ENCODE measurements around the gene SV2C. TPM values are rescaled to one million over a fixed set of nuclear protein-coding genes. Genes with fewer than 3 reads are reported as not detected.
A peak's percentile ranks its signal among the peaks of the same experiment; 100 is the strongest.

Gene SV2C
- total and polyA plus RNA-seq, 2 of the 13 experiments (the other 11 are each of a cell fraction or from before 2014, with no cell fraction given) = not detected

DNA sequence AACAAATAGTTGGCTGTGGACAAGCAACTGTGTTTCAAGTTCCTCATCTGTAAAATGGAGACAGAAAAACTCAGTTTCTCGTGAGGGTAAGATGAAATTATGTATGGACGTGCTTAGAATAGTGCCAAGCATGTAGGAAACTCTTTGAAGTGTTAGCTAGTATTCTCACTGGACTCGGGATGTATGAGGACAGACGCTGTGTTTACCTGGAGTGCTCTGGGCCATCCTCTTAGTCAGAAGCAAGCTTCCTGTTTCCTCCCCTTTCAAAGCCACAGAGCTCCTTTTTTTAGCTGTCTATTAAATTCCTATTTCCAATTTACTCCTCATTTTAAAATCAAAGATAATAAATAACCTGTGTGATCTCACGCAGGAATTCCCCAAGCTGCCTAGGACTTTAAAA is 296.1 kb downstream of the SV2C start (continued):
- TF ChIP-seq, protein P1, sequence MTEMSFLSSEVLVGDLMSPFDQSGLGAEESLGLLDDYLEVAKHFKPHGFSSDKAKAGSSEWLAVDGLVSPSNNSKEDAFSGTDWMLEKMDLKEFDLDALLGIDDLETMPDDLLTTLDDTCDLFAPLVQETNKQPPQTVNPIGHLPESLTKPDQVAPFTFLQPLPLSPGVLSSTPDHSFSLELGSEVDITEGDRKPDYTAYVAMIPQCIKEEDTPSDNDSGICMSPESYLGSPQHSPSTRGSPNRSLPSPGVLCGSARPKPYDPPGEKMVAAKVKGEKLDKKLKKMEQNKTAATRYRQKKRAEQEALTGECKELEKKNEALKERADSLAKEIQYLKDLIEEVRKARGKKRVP (CRISPR knock-in tag; IDR thresholded peaks at IDR 0.05) = no peak
- TF ChIP-seq, protein P2, sequence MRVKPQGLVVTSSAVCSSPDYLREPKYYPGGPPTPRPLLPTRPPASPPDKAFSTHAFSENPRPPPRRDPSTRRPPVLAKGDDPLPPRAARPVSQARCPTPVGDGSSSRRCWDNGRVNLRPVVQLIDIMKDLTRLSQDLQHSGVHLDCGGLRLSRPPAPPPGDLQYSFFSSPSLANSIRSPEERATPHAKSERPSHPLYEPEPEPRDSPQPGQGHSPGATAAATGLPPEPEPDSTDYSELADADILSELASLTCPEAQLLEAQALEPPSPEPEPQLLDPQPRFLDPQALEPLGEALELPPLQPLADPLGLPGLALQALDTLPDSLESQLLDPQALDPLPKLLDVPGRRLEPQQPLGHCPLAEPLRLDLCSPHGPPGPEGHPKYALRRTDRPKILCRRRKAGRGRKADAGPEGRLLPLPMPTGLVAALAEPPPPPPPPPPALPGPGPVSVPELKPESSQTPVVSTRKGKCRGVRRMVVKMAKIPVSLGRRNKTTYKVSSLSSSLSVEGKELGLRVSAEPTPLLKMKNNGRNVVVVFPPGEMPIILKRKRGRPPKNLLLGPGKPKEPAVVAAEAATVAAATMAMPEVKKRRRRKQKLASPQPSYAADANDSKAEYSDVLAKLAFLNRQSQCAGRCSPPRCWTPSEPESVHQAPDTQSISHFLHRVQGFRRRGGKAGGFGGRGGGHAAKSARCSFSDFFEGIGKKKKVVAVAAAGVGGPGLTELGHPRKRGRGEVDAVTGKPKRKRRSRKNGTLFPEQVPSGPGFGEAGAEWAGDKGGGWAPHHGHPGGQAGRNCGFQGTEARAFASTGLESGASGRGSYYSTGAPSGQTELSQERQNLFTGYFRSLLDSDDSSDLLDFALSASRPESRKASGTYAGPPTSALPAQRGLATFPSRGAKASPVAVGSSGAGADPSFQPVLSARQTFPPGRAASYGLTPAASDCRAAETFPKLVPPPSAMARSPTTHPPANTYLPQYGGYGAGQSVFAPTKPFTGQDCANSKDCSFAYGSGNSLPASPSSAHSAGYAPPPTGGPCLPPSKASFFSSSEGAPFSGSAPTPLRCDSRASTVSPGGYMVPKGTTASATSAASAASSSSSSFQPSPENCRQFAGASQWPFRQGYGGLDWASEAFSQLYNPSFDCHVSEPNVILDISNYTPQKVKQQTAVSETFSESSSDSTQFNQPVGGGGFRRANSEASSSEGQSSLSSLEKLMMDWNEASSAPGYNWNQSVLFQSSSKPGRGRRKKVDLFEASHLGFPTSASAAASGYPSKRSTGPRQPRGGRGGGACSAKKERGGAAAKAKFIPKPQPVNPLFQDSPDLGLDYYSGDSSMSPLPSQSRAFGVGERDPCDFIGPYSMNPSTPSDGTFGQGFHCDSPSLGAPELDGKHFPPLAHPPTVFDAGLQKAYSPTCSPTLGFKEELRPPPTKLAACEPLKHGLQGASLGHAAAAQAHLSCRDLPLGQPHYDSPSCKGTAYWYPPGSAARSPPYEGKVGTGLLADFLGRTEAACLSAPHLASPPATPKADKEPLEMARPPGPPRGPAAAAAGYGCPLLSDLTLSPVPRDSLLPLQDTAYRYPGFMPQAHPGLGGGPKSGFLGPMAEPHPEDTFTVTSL (CRISPR knock-in tag; IDR thresholded peaks at IDR 0.05; ENCODE audit: borderline replicate concordance) = no peak
- no peak for TF ChIP-seq NRL (CRISPR knock-in tag; IDR thresholded peaks at IDR 0.05; ENCODE audit: borderline replicate concordance)
- TF ChIP-seq SIX4 (CRISPR knock-in tag; IDR thresholded peaks at IDR 0.05) = no peak
- TF ChIP-seq JUN (CRISPR knock-in tag; IDR thresholded peaks at IDR 0.05) = no peak
- TF ChIP-seq ARNTL (CRISPR knock-in tag; IDR thresholded peaks at IDR 0.05) = no peak
- TF ChIP-seq RFX3 (CRISPR knock-in tag; IDR thresholded peaks at IDR 0.05) = no peak
- TF ChIP-seq ZNF292 (CRISPR knock-in tag; IDR thresholded peaks at IDR 0.05; ENCODE audit: borderline replicate concordance, low read depth) = no peak
- TF ChIP-seq NR2C2 (CRISPR knock-in tag; IDR thresholded peaks at IDR 0.05; ENCODE audit: borderline replicate concordance) = no peak
- no peak for TF ChIP-seq RAD51 (IDR thresholded peaks at IDR 0.05; ENCODE audit: borderline replicate concordance)
- TF ChIP-seq ZMYM2 (CRISPR knock-in tag; IDR thresholded peaks at IDR 0.05) = no peak
- TF ChIP-seq ZNF260 (CRISPR knock-in tag; IDR thresholded peaks at IDR 0.05; ENCODE audit: borderline replicate concordance, low read depth) = no peak
- no peak for TF ChIP-seq MAFF (IDR thresholded peaks at IDR 0.05; ENCODE audit: low read depth, low read length)
- no peak for TF ChIP-seq ZNF570 (CRISPR knock-in tag; IDR thresholded peaks at IDR 0.05; ENCODE audit: borderline replicate concordance)
- no peak for TF ChIP-seq IRX3 (CRISPR knock-in tag; IDR thresholded peaks at IDR 0.05; ENCODE audit: borderline replicate concordance, low read depth)
- peak; percentile 61 for TF ChIP-seq FOXA3 (CRISPR knock-in tag; IDR thresholded peaks at IDR 0.05)
- TF ChIP-seq IRF2 (CRISPR knock-in tag; IDR thresholded peaks at IDR 0.05) = no peak
- TF ChIP-seq FOXA1 (IDR thresholded peaks at IDR 0.05) = no peak
- peak; percentile 35; the same call in 1 of the 2 replicates for TF ChIP-seq FOXA1 (CRISPR knock-in tag; IDR thresholded peaks at IDR 0.05)
- TF ChIP-seq NFIB (CRISPR knock-in tag; IDR thresholded peaks at IDR 0.05; ENCODE audit: borderline replicate concordance) = no peak
- no peak for TF ChIP-seq HNF4G (IDR thresholded peaks at IDR 0.05; ENCODE audit: borderline replicate concordance, low read depth, low read length)
- no peak for TF ChIP-seq HNF4G (CRISPR knock-in tag; IDR thresholded peaks at IDR 0.05; ENCODE audit: borderline replicate concordance, low read depth)
- TF ChIP-seq EP300 (IDR thresholded peaks at IDR 0.05; ENCODE audit: low read depth in 2 of 2, low read length in 2 of 2) = peak in 1 of 2 experiments; percentile 34; a peak in 1 of 4 replicates
- no peak for TF ChIP-seq EP300 (CRISPR knock-in tag; IDR thresholded peaks at IDR 0.05; ENCODE audit: borderline replicate concordance)
- TF ChIP-seq, protein P3, sequence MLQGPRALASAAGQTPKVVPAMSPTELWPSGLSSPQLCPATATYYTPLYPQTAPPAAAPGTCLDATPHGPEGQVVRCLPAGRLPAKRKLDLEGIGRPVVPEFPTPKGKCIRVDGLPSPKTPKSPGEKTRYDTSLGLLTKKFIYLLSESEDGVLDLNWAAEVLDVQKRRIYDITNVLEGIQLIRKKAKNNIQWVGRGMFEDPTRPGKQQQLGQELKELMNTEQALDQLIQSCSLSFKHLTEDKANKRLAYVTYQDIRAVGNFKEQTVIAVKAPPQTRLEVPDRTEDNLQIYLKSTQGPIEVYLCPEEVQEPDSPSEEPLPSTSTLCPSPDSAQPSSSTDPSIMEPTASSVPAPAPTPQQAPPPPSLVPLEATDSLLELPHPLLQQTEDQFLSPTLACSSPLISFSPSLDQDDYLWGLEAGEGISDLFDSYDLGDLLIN (CRISPR knock-in tag; IDR thresholded peaks at IDR 0.05; ENCODE audit: borderline replicate concordance) = no peak
